Measurements from ENCODE around the gene RSF1.

The RSF1 gene

GRCh38 chr11:77801477-77801876 lies 19.0 kb downstream of the RSF1 start:
- DNase-seq (ENCODE audit: low spot score): no peak

GRCh38 chr11:77800449-77800848 lies 20.1 kb downstream of the RSF1 start:
- DNase-seq (ENCODE audit: low spot score): no peak

- DNase-seq (ENCODE audit: low spot score): peak; percentile 29
Measured at GRCh38 chr11:77799338-77799737, 21.2 kb downstream of the RSF1 start.

GRCh38 chr11:77793972-77794371 lies 26.6 kb downstream of the RSF1 start:
- DNase-seq (ENCODE audit: low spot score): no peak

- DNase-seq (ENCODE audit: low spot score): no peak
Measured at GRCh38 chr11:77791301-77791700, 29.2 kb downstream of the RSF1 start.

- DNase-seq (ENCODE audit: low spot score): no peak
Measured at GRCh38 chr11:77789731-77790476, 30.6 kb downstream of the RSF1 start.

- DNase-seq (ENCODE audit: low spot score): no peak
Measured at GRCh38 chr11:77789061-77789730, 31.3 kb downstream of the RSF1 start.

- no peak for DNase-seq (ENCODE audit: low spot score)
Measured at GRCh38 chr11:77784572-77784971, 36.0 kb downstream of the RSF1 start.

GRCh38 chr11:77783025-77783424 lies 37.5 kb downstream of the RSF1 start:
- DNase-seq (ENCODE audit: low spot score): no peak

GRCh38 chr11:77779935-77780334 lies 40.6 kb downstream of the RSF1 start:
- DNase-seq (ENCODE audit: low spot score): peak; percentile 35

GRCh38 chr11:77778549-77778948 lies 42.0 kb downstream of the RSF1 start:
- DNase-seq (ENCODE audit: low spot score): no peak

- no peak for DNase-seq (ENCODE audit: low spot score)
Measured at GRCh38 chr11:77778118-77778517, 42.4 kb downstream of the RSF1 start.

- DNase-seq (ENCODE audit: low spot score): no peak
Measured at GRCh38 chr11:77776455-77776854, 44.1 kb downstream of the RSF1 start.

- DNase-seq (ENCODE audit: low spot score): no peak
Measured at GRCh38 chr11:77775936-77776335, 44.6 kb downstream of the RSF1 start.

GRCh38 chr11:77771135-77771534 lies 49.4 kb downstream of the RSF1 start:
- DNase-seq (ENCODE audit: low spot score): no peak

- DNase-seq (ENCODE audit: low spot score): no peak
Measured at GRCh38 chr11:77770629-77771028, 49.9 kb downstream of the RSF1 start.

- no peak for DNase-seq (ENCODE audit: low spot score)
Measured at GRCh38 chr11:77762426-77762825, 58.1 kb downstream of the RSF1 start.

- no peak for DNase-seq (ENCODE audit: low spot score)
Measured at GRCh38 chr11:77761491-77761890, 59.0 kb downstream of the RSF1 start.

- DNase-seq (ENCODE audit: low spot score): no peak
Measured at GRCh38 chr11:77758331-77758730, 62.2 kb downstream of the RSF1 start.

- DNase-seq (ENCODE audit: low spot score): no peak
Measured at GRCh38 chr11:77753230-77753629, 67.3 kb downstream of the RSF1 start.

- DNase-seq (ENCODE audit: low spot score): no peak
Measured at GRCh38 chr11:77752516-77752915, 68.0 kb downstream of the RSF1 start.

- no peak for DNase-seq (ENCODE audit: low spot score)
Measured at GRCh38 chr11:77750394-77751156, 69.9 kb downstream of the RSF1 start.

- DNase-seq (ENCODE audit: low spot score): no peak
Measured at GRCh38 chr11:77749232-77749631, 71.3 kb downstream of the RSF1 start.
